Central memory CD4-positive, alpha-beta T cell (primary cell): ENCODE measurements around the gene GGT5.
"Not testable (repeated sequence)": the region's sequence is repeated elsewhere in the genome, so short reads cannot be mapped to it uniquely, and the experiment has no call there.

Experiments
- DNase-seq: peaks from one replicate; pipeline ENCODE4 v3.0.0; 2022

GGT5 gene

DNA sequence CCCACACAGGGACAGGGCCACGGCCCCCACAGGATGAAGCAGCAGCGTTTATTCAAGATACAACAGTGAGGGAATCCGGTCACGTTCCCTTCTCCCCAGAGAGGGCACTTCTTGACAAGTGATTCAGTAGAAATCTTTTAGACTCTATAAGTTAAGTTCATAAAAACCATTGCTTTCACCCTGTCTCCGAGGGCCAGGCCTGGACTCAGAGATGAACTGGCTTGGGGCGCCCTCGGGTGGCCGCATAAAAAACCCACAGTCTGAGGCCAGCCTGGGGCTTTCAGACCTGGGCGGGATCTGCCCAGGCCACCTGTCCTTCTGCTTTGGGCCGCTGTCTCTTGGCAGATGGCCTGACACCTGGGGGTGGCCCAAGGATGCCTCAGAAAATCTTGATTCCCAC is 14.6 kb upstream of the GGT5 start:
- DNase-seq, result peak; percentile 69

- not testable (repeated sequence) for DNase-seq
Observed at GRCh38 chr22:24256736-24257135, 11.9 kb upstream of the GGT5 start.

DNA sequence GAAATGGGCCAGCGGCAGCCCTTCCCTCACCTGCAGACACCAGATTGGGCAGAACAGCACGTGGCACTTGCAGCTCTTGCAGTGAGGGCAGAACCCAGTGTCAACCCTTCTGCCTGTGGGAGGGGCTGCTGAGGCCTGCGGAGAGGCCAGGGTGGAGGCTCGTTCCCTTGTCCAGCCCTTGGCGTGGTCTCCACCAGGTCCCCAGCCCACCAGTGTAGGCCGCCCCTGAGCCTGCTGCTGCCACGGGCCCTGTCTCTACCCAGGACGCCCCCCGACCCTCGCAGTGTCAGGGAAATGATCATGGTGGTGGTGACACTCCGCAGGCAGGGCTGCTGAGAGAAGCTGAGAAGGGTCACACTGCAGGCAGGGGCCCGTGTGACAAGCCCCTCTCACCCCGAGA is 11.3 kb upstream of the GGT5 start:
- not testable (repeated sequence) for DNase-seq

GRCh38 chr22:24253126-24253525 is 8.2 kb upstream of the GGT5 start:
- not testable (repeated sequence) for DNase-seq

DNA sequence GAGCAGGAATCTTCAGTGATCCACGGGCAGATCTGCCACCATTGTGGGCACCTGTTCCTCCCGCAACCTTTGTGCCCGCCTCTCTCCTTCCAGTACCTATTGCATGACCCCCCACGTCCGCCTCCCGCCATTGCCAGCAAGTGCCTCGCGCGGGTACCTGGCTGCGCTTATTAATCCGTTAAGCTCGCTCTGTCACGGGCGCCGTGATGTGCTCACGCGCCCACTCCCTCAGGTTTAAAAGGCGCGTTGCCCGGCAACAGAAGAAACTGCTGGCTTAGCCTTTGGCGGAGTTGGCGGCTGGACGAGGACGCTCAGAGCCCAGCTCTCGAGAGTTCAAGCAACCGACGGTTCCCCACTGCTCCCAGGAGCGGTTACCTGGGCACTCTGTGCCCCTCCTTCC is 6.4 kb upstream of the GGT5 start:
- DNase-seq, result not testable (repeated sequence)

GRCh38 chr22:24249413-24249812 is 4.5 kb upstream of the GGT5 start:
- DNase-seq, result not testable (repeated sequence)

DNA sequence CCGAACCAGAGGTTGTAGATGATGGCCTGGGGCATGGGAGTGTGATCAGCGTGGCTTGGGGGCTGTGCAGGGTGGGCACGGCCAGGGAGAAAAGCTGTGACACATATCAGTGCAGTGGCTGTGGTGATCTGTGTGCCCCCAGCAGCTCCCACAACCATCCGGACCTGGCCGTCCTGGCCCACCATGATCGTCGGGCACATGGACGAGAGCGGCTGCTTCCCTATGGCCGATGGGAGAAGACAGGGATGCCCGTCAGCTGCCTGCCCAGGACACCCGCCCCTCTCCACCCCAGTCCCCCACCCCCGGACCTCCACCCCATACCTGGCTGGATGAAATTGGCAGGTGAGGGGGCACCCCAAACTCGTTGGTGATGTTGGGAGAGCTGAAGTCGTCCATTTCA is 3.7 kb upstream of the GGT5 start:
- not testable (repeated sequence) for DNase-seq

DNA sequence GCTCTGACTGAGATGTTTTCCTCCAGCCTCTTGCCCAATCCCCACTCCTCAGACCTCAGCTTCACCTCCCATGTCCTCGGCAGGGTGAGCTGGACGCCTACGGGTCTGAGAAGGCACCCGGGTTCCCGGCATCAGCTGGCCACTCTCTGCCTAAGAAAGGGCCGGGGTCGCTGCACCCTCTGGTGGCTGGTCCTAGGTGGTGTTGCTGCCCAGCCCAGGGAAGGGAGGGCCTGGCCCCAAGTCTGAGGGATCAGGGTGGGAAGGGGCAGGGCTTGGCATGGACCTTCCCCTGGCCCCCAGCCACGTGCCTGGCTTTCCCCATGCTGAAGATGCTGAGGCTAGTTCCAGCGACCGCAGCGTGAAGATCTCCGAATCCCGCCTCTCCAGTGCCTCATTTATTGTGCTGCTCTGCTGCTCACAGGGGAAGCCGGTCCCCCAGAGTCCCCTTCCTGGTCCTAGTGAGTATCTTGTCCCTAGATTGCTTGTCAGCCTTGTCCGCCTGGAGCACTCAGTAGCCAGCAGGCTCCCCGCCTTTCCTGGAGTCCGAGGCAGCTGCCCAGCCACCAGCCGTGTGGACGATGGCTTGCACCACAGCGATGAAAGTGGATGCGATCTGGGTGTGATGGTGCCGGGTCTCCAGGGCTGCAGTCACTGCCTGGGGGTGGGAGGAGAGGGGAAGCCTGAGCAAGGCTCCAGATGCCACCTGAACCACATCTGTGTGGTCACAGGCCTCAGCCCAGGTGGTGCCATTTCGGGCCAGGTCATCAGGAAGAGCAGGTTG is 2.9 kb upstream of the GGT5 start:
- DNase-seq, result peak; percentile 12

DNA sequence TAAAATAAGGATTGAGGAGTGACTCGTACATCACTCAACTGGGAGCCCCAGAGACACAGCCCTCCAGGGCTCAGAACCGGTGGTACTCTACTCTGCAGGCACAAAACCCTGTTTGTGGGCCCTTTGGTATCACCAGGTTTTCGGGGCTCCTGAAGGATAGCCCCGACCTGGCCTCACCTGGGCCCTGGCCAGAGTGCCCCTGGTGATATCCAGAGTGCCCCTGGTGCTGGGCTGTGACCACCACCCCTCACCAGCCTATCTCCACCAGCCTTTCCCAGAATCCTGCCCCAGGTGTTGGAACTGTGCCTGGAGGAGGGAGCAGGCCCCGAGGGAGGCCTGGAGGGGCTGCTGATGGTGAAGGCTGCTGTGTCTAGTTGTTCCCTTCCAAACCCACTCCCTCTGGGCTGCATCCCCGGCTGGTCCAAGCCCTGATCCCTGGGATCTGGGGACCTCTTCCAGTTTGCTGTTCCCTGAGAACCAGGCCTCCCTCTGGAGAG is 2.2 kb upstream of the GGT5 start:
- no peak for DNase-seq

- not testable (repeated sequence) for DNase-seq
Observed at GRCh38 chr22:24245584-24246561, 991 bp upstream of the GGT5 start.

- DNase-seq, result no peak
Observed at GRCh38 chr22:24244144-24244787, 616 bp downstream of the GGT5 start.

- DNase-seq, result not testable (repeated sequence)
Observed at GRCh38 chr22:24243417-24243816, 1.5 kb downstream of the GGT5 start.

DNA sequence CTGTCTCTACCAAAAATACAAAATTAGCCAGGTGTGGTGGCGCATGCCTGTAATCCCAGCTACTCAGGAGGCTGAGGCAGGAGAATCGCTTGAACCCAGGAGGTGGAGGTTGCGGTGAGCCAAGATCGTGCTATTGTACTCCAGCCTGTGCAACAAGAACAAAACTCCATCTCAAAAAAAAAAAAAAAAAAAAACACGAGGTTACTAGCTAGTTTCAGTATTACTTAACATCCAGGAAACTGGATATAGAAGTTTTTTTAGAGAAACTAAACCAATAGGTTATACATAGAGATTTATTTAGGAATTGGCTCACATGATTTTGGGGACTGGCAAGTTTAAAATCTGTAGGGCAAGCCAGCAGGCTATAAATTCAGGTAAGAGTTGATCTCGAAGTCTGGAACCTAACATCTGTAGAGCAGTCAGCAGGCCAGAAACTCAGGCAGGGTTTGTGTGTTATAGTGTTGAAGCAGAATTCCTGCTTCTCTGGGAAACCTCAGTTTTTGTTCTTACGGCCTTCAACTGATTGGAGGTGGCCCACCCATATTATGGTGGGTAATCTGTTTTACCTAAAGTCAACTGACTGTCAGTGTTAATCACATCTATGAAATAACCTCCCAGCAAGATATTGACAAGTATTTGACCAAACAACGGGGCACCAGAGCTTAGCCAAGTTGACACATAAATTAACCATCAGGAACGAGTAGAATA is 3.7 kb downstream of the GGT5 start:
- not testable (repeated sequence) for DNase-seq

DNA sequence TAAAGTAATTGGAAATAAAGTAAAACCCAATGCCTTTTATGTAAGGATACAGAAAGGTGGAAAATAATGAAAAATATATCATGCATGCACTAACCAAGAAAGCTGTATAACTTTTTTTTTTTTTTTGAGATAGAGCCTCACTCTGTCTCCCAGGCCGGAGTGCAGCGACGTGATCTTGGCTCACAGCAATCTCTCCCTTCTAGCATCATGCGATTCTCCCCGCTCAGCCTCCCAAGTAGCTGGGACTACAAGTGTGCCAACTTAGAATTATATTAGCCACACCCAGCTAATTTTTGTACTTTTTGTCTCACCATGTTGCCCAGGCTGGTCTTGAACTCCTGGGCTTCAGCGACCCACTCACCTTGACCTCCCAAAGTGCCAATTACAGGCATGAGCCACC is 4.5 kb downstream of the GGT5 start:
- DNase-seq, result no peak

DNA sequence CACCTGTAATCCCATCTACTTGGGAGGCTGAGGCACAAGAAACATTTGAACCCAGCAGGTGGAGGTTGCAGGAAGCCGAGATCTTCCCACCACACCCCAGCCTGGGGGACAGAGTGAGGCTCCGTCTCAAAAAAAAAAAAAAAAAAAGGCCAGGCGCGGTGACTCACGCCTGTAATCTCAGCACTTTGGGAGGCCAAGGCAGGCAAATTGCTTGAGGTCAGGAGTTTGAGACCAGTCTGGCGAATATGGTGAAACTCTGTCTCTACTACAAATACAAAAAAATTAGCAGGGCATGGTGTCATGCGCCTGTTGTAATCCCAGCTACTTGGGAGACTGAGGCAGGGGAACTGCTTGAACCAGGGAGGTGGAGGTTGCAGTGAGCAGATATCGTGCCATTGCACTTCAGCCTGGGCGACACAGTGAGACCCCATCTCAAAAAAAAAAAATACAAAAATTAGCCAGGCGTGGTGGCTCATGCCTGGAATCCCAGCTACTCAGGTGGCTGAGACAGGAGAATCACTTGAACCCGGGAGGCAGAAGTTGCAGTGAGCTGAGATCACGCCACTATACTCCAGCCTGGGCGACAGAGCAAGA is 6.7 kb downstream of the GGT5 start:
- DNase-seq, result not testable (repeated sequence)

GRCh38 chr22:24236656-24237055 is 8.2 kb downstream of the GGT5 start:
- no peak for DNase-seq

DNA sequence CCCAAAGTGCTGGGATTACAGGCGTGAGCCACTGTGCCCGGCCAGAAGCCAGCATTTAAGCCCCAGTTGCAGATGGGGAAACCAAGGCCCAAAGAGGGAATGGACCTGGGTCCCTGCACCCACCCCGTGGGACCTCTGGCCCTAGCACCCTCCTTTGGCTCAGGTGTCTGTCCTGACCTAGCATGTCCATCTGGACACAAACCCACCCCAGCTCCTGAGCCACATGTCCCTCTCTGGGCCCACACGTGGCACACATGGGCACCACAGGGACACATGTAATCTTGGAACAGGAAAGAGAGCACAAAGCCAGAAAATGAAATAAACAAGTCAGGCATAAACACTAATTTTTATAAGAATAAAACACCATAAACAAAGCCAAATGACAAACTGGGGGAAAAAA is 9.6 kb downstream of the GGT5 start:
- no peak for DNase-seq

- DNase-seq, result no peak
Observed at GRCh38 chr22:24233816-24234215, 11.1 kb downstream of the GGT5 start.

- DNase-seq, result no peak
Observed at GRCh38 chr22:24233235-24233634, 11.6 kb downstream of the GGT5 start.

GRCh38 chr22:24232725-24233124 is 12.2 kb downstream of the GGT5 start:
- no peak for DNase-seq

DNA sequence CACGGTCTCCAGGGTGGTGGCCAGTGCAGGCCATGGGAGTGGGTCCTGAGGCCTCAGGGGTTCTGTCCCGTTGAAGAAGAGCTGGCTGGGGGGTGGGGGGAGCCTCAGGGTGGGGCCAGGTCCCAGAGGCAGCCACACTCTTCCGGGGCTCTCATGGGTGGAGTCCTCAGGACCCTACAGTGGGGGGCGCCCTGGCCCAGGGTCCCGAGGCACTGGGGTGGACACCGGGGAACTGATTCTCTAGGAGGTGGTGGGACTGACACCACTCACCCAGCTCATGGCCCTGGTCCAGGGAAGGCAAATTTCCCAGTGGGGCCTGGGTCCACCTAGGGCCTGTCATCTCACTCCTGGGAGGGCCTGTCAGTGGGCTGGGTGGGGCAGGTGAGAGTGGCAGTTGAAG is 12.8 kb downstream of the GGT5 start:
- DNase-seq, result no peak

GRCh38 chr22:24231706-24232105 is 13.2 kb downstream of the GGT5 start:
- DNase-seq, result no peak
